Psoas muscle (tissue), 8 donors: ENCODE data around the gene GDPD5. TPM values are rescaled to one million over a fixed set of nuclear protein-coding genes. Genes with fewer than 3 reads are reported as not detected.

ENCODE experiments used
- ATAC-seq, 4 donors: fragments of 200-7000 bp; cut with Tn5 transposase; one replicate each; pipeline ENCODE4 v1.9.1; 2020; ENCODE audit warnings: moderate library complexity in 3 of 4, mild to moderate bottlenecking in 2 of 4
- DNase-seq, 2 donors: peaks; one replicate each; pipeline ENCODE4 v3.0.0-alpha.2; 2020
- H3K27ac ChIP-seq: fragments of 200-600 bp; one replicate; pipeline ENCODE4 v1.8.0; 2022
- H3K27me3 ChIP-seq, 3 donors: fragments of 200-600 bp in 1 of 3; one replicate each; pipeline versions ENCODE4 v1.6.1 to v1.8.0; 2013 to 2022; ENCODE audit warnings: low read length in 2 of 3, mild to moderate bottlenecking in 2 of 3, moderate library complexity in 1 of 3; ENCODE audit not compliant: insufficient read depth in 3 of 3
- H3K36me3 ChIP-seq, 2 donors: fragments of 200-600 bp in 1 of 2; one replicate each; pipeline versions ENCODE4 v1.6.1 to v1.8.0; 2013 to 2022; ENCODE audit warnings: low read depth in 1 of 2, mild to moderate bottlenecking in 1 of 2, moderate library complexity in 1 of 2; ENCODE audit not compliant: insufficient read depth in 1 of 2
- H3K4me1 ChIP-seq: fragments of 200-600 bp; one replicate; pipeline ENCODE4 v1.8.0; 2022
- H3K4me3 ChIP-seq: fragments of 200-600 bp; one replicate; pipeline ENCODE4 v1.8.0; 2022; ENCODE audit warnings: mild to moderate bottlenecking
- H3K9me3 ChIP-seq: fragments of 200-600 bp; one replicate; pipeline ENCODE4 v1.8.0; 2022
- WGBS, 3 donors: extraction: QIAGEN DNeasy Blood & Tissue Kit; methylation state at CpG; one replicate each; pipeline versions ENCODE4 v1.1.6 to v1.1.7; 2013; 5-methylcytosine and 5-hydroxymethylcytosine counted together
- intact Hi-C, 2 donors: fragments of 100-400 bp; cut with DNase I; formaldehyde crosslinking; loops; one replicate each; pipeline versions ENCODE4 v1.11.0 to v1.14.2; 2022
- polyA plus RNA-seq, 3 donors: library from polyadenylated mRNA; stranded (reverse); fragments of 200-250 nt; gene quantifications; one replicate each; pipeline ENCODE4 v1.2.3, GENCODE V29; 2013
- total RNA-seq, 4 donors: library from RNA; stranded (reverse); fragmentation: NEBNext Ultra II Directional in 2 of 4; extraction: Animal tissue kit (Norgen Biotek cat#: 25700) in 2 of 4; gene quantifications; one replicate each; pipeline versions ENCODE4 v1.2.1 to v1.2.4, GENCODE V29; 2021 to 2023
- TF ChIP-seq, protein P1 (sequence below): fragments of 200-600 bp; IDR thresholded peaks from one replicate; pipeline ENCODE4 v1.8.0; 2022; ENCODE audit warnings: antibody characterized with exemption
- donor health status: healthy with polysubstance abuse.
- donor health status: DM: no; HTN: no; CAD: no; lungs with moderate emphysema.
- donor health status: Bipolar disorder and iron deficiency.
- donor health status: healthy.
- donor health status: DM: yes; HTN: yes; CAD: no.
- donor health status: DM: no; HTN: no; CAD: no.
- donor health status: DM: no; HTN: no; CAD: no.
- donor health status: DM: yes; HTN: yes; CAD: no.

The GDPD5 gene
- total and polyA plus RNA-seq, 7 donors, result 2.7 to 16.5 (median 11.5) TPM

DNA sequence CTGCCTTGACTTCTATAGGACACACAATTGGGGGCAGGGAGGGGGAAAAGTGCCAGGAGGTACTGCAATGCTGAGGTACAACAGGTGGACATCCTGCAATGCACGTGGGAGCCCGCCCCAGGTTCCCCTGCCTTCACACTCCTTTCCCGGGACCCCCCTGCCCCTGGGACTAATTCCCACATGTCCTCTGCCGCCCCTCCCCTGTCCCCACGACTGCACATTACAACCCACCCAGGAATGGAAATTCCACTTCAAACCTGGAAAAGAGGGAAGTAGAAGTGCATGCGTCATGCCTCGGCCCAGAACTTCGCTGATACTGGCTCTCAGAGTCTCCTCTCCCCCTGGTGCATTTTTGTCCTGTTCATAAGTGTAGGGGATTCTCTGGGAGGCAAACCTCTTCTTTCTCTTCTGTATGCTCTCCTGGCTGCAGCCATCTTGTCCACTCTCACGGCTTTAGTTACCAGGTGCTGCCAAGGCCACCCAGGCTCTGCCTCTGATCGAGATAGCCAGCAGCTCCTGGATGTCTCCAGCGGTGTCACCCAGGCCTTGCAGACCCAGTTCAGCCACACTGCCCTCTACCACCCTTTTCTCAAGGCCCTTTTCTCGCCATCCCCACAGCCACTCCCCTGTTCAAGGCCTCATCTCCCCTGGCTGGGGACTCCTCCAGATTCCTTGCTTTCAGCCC is 43.7 kb downstream of the GDPD5 start:
- ATAC-seq (no peak), DNase-seq (no peak)
- no peak overlapping the region for H3K4me3 ChIP-seq
- WGBS, 3 donors, result 87 to 90% (median 88%) methylated on average over 12 of the region's 12 CpGs
- no peaks in the 10 kb centered on the region for H3K36me3 ChIP-seq
- TF ChIP-seq, protein P1, sequence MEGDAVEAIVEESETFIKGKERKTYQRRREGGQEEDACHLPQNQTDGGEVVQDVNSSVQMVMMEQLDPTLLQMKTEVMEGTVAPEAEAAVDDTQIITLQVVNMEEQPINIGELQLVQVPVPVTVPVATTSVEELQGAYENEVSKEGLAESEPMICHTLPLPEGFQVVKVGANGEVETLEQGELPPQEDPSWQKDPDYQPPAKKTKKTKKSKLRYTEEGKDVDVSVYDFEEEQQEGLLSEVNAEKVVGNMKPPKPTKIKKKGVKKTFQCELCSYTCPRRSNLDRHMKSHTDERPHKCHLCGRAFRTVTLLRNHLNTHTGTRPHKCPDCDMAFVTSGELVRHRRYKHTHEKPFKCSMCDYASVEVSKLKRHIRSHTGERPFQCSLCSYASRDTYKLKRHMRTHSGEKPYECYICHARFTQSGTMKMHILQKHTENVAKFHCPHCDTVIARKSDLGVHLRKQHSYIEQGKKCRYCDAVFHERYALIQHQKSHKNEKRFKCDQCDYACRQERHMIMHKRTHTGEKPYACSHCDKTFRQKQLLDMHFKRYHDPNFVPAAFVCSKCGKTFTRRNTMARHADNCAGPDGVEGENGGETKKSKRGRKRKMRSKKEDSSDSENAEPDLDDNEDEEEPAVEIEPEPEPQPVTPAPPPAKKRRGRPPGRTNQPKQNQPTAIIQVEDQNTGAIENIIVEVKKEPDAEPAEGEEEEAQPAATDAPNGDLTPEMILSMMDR, result no peak
- intact Hi-C loops, result no loop called here
- H3K4me1 ChIP-seq, result peaks cover 26% of the 10 kb centered on the region
- H3K27me3 ChIP-seq, result no peaks in the 10 kb centered on the region
- H3K27ac ChIP-seq, result no peak overlapping the region
- H3K9me3 ChIP-seq, result no peaks in the 10 kb centered on the region

DNA sequence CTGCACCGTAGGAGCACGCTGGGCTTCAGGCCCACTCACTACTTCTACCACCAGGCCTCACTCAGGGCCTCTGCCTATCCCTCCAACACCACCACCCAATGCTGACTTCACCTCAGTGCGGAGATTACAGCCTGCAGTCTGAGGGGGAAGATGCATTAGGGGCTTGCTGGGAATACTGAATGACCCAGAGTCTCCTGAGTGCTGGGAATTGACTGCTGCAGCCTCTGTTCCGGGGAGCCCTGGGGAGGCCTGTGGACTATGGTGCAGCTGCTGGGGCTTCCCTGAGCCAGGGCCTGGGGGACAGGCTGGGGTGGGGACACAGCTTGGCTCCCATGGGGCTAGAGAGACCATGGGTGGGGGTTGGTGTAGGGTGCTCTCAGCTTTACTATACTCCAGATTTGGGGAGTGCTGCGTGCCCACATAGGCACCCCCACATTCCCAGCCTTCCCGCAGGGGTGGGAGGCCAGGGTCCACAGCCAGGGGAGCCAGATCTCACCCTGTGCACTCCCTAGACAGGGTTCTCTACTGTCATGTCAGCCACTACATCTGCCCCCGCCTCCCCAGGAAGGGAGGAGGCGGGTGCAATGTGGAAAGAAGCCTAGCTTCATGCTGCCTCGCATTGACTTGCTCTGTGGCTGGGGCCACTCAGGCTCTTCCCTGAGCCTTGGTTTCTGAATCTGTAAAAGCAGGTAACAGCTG is 44.4 kb downstream of the GDPD5 start:
- no peak overlapping the region for H3K4me3 ChIP-seq
- TF ChIP-seq, protein P1, result no peak
- no peak for DNase-seq
- intact Hi-C loops, result no loop called here
- ATAC-seq, result no peak
- no peak overlapping the region for H3K27ac ChIP-seq
- H3K27me3 ChIP-seq, result no peaks in the 10 kb centered on the region
- 82 to 96% (median 83%) methylated on average over 9 of the region's 9 CpGs for WGBS, 3 donors
- H3K36me3 ChIP-seq, result no peaks in the 10 kb centered on the region
- H3K9me3 ChIP-seq, result no peaks in the 10 kb centered on the region
- peaks cover 29% of the 10 kb centered on the region for H3K4me1 ChIP-seq

DNA sequence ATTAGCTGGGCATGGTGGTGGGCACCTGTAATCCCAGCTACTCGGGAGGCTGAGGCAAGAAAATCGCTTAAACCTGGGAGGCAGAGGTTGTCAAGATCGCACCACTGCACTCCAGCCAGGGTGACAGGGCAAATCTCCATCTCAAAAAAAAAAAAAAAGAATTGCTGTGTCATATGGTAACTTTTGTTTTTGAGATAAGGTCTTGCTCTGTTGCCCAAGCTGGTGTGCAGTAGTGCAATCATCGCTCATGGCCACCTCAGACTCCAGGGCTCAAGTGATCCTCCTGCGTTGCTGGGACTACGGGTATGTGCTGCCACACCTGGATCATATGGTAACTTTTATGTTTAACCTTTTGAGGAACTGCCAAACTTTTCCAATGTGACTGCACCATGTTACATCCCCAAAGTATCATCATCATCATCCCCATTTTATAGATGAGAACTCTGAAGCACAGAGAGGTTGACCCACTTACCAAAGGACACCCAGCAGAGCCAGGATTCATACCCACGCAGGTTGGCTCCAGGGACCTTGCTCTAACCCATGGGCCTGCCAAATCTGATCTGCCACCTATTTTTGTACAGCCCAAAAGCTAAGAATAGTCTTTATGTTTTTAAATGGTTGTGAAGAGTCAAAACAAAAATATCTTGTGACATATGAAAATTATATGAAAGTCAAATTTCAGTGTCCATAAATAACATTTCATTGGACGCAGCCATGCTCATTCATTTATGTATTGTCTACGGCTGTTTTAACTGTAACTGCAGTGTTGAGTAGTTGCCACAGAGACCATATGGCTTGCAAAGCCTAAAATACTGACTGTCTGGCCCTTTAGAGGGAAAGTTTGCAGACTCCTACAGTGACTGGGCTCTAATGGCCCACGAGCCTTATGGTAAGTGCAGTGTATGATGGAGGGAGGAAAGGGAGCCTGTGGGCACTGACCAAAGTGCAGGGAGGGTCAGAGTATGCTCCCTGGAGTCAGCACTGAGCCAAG is 45.3 kb downstream of the GDPD5 start:
- H3K27me3 ChIP-seq, result no peaks in the 10 kb centered on the region
- H3K36me3 ChIP-seq, result no peaks in the 10 kb centered on the region
- ATAC-seq, result no peak
- DNase-seq, result no peak
- no peak overlapping the region for H3K4me3 ChIP-seq
- peaks cover 38% of the 10 kb centered on the region for H3K4me1 ChIP-seq
- intact Hi-C loops, result no loop called here
- no peak overlapping the region for H3K27ac ChIP-seq
- WGBS, 3 donors, result 68 to 81% (median 72%) methylated on average over 10 of the region's 10 CpGs
- no peaks in the 10 kb centered on the region for H3K9me3 ChIP-seq
- TF ChIP-seq, protein P1, result no peak

- Histone ChIP-seq H3K4me3 (no peak overlapping the region), H3K27ac (peak overlapping the region; percentile 30), H3K4me1 (peaks cover 44% of the 10 kb centered on the region), H3K36me3 (no peaks in the 10 kb centered on the region), H3K9me3 (no peaks in the 10 kb centered on the region), H3K27me3 (no peaks in the 10 kb centered on the region)
- ATAC-seq (no peak), DNase-seq (no peak)
- intact Hi-C loops, result no loop called here
- TF ChIP-seq, protein P1, result no peak
- WGBS, 3 donors, result 63 to 73% (median 67%) methylated on average over 4 of the region's 4 CpGs
Measured at GRCh38 chr11:75479597-75480145, 46.1 kb downstream of the GDPD5 start.
